Endothelial cell of umbilical vein (primary cell): ENCODE results near the gene STX8. TPM values are rescaled to one million over a fixed set of nuclear protein-coding genes. Genes with fewer than 3 reads are reported as not detected.

Source experiments
- BruUV-seq: library from RNA; stranded (reverse); fragments of 400-500 nt; replicated peaks from 2 replicates; lab custom pipeline; 2021; lab: Mats Ljungman, UMichigan
- CTCF ChIA-PET: fragments of 300-600, 350-600 bp; sonication (Branson Sonifier 250); formaldehyde crosslinking; loops from one replicate; lab custom pipeline; 2021; ENCODE audit warnings: antibody characterized with exemption, inconsistent platforms; lab: Charles Lee
- POLR2A ChIA-PET: fragments of 300-600, 350-600 bp; sonication (Branson Sonifier 250); formaldehyde crosslinking; loops from one replicate; lab custom pipeline; 2021; ENCODE audit warnings: antibody characterized with exemption, inconsistent platforms; lab: Charles Lee
- DNase-seq: peaks from one replicate; pipeline ENCODE4 v3.0.0-alpha.2; 2011; ENCODE audit warnings: low read depth, low spot score
- FAIRE-seq: peaks from 2 replicates; lab custom pipeline; 2011; peaks lifted over from hg19 to GRCh38; lab: Jason Lieb, UNC
- H2AFZ ChIP-seq: 2 replicates; pipeline ENCODE4 v1.6.0; 2012; ENCODE audit warnings: low read depth, low read length, control low read depth, inconsistent platforms
- H3K27ac ChIP-seq: 2 replicates; pipeline ENCODE4 v1.5.1; 2011; ENCODE audit warnings: low read depth, mild to moderate bottlenecking, control low read depth, low read length, moderate library complexity; ENCODE audit not compliant: insufficient read depth
- H3K27me3 ChIP-seq, 2 experiments: 2 replicates each; pipeline versions ENCODE4 v1.6.0 to v1.6.1; 2011; ENCODE audit warnings: low read length in 2 of 2, mixed read lengths in 1 of 2; ENCODE audit not compliant: control insufficient read depth in 2 of 2, insufficient read depth in 2 of 2
- H3K36me3 ChIP-seq, 2 experiments: 2 replicates in 1 of 2; 3 replicates in 1 of 2; pipeline ENCODE4 v1.5.1; 2011; ENCODE audit warnings: low read length in 2 of 2, mild to moderate bottlenecking in 1 of 2, moderate library complexity in 1 of 2; ENCODE audit not compliant: control insufficient read depth in 2 of 2, insufficient read depth in 2 of 2; ENCODE audit errors: extremely low read depth in 1 of 2
- H3K4me1 ChIP-seq: 3 replicates; pipeline ENCODE4 v1.5.1; 2011; ENCODE audit warnings: mild to moderate bottlenecking, low read length; ENCODE audit not compliant: control insufficient read depth, insufficient read depth; ENCODE audit errors: extremely low read depth
- H3K4me2 ChIP-seq: 2 replicates; pipeline ENCODE4 v1.6.1; 2011; ENCODE audit warnings: low read length, control low read depth, mixed read lengths; ENCODE audit not compliant: insufficient read depth
- H3K4me3 ChIP-seq, 3 experiments: fragments of 200-600 bp in 1 of 3; sonication (generic), shearing (Covaris generic) in 1 of 3; replicated peaks in 1 of 3; 2 replicates each; pipeline ENCODE4 v1.5.1; 2011 to 2016; ENCODE audit warnings: control low read depth in 3 of 3, low read length in 3 of 3, mild to moderate bottlenecking in 2 of 3, inconsistent platforms in 1 of 3, low read depth in 1 of 3, moderate library complexity in 1 of 3; ENCODE audit not compliant: insufficient read depth in 1 of 3
- H3K79me2 ChIP-seq: 2 replicates; pipeline ENCODE4 v1.6.0; 2012; ENCODE audit warnings: low read length, inconsistent platforms; ENCODE audit not compliant: control insufficient read depth, insufficient read depth
- H3K9ac ChIP-seq: replicated peaks from 2 replicates; pipeline ENCODE3; 2011; ENCODE audit warnings: low read length, control low read depth; ENCODE audit not compliant: insufficient read depth; ENCODE audit errors: extremely low read depth
- H3K9me1 ChIP-seq: replicated peaks from 3 replicates; pipeline ENCODE4 v1.6.0; 2011; ENCODE audit warnings: mild to moderate bottlenecking, low read length; ENCODE audit not compliant: control insufficient read depth, insufficient read depth; ENCODE audit errors: extremely low read depth
- H3K9me3 ChIP-seq: replicated peaks from 2 replicates; pipeline ENCODE4 v1.5.1; 2012; ENCODE audit warnings: low read length, inconsistent platforms; ENCODE audit not compliant: control insufficient read depth, insufficient read depth
- H4K20me1 ChIP-seq: replicated peaks from 2 replicates; pipeline ENCODE3; 2011; ENCODE audit warnings: mild to moderate bottlenecking, low read length; ENCODE audit not compliant: control insufficient read depth, insufficient read depth; ENCODE audit errors: extremely low read depth
- EZH2 ChIP-seq: IDR thresholded peaks from 2 replicates; pipeline ENCODE4 v1.6.1; 2012; ENCODE audit warnings: borderline replicate concordance, low read depth, mild to moderate bottlenecking, moderate library complexity, low read length, inconsistent platforms; ENCODE audit not compliant: severe bottlenecking
- FOS ChIP-seq: IDR thresholded peaks from 2 replicates; pipeline ENCODE4 v1.6.1; 2011; ENCODE audit warnings: mild to moderate bottlenecking, low read length, moderate library complexity, borderline replicate concordance; ENCODE audit not compliant: insufficient read depth
- GATA2 ChIP-seq: IDR thresholded peaks from 2 replicates; pipeline ENCODE4 v1.7.0; 2011; ENCODE audit warnings: low read depth, mild to moderate bottlenecking, moderate library complexity, mixed read lengths, low read length; ENCODE audit not compliant: insufficient read length, insufficient read depth
- JUN ChIP-seq: IDR thresholded peaks from 2 replicates; pipeline ENCODE4 v1.6.1; 2011; ENCODE audit warnings: borderline replicate concordance, low read depth; ENCODE audit not compliant: insufficient read length, insufficient read depth
- MYC ChIP-seq: IDR thresholded peaks from one replicate; pipeline ENCODE4 v1.6.1; 2011; ENCODE audit warnings: mild to moderate bottlenecking, low read depth, low read length
- POLR2A ChIP-seq: IDR thresholded peaks from 2 replicates; pipeline ENCODE4 v1.6.1; 2012; ENCODE audit warnings: low read depth, mild to moderate bottlenecking, control low read depth, low read length
- POLR2AphosphoS5 ChIP-seq: IDR thresholded peaks from 2 replicates; pipeline ENCODE4 v1.6.1; 2012; ENCODE audit warnings: low read depth, mild to moderate bottlenecking, control low read depth, low read length, moderate library complexity; ENCODE audit not compliant: insufficient read depth
- dilution Hi-C: fragments of 300-500 bp; cut with MboI; formaldehyde crosslinking; loops from one replicate; pipeline ENCODE4 v1.15.0; 2019; ENCODE audit warnings: low sequenced_read_pairs; ENCODE audit not compliant: extremely low pct_ligation_motif_present
- intact Hi-C: fragments of 100-400 bp; cut with micrococcal nuclease; formaldehyde crosslinking; loops from one replicate; pipeline ENCODE4 v1.10.0; 2022
- polyA plus RNA-seq, 4 experiments: library from polyadenylated mRNA; depleted of rRNA in 3 of 4; stranded (reverse) in 3 of 4; unstranded in 1 of 4; fragments of >200 nt; gene quantifications; 2 replicates each; pipeline versions ENCODE4 v1.2.1 to v1.2.3, GENCODE V29; 2011 to 2012; ENCODE audit warnings: missing spikeins in 1 of 4
- total RNA-seq: library from RNA; stranded (reverse); gene quantifications from 2 replicates; pipeline ENCODE4 v1.2.3, GENCODE V29; 2021
- TF ChIP-seq, protein P1 (sequence below): IDR thresholded peaks from 2 replicates; pipeline ENCODE4 v1.6.1; 2011; ENCODE audit not compliant: insufficient read depth, insufficient read length
- TF ChIP-seq, protein P2 (sequence below), 2 donors: IDR thresholded peaks; 1 replicate in 1 of 2; 2 replicates in 1 of 2; pipeline ENCODE4 v1.5.1; 2011; ENCODE audit warnings: low read length in 2 of 2, mild to moderate bottlenecking in 2 of 2, moderate library complexity in 2 of 2, control low read depth in 1 of 2, inconsistent platforms in 1 of 2, low read depth in 1 of 2; ENCODE audit not compliant: insufficient read depth in 1 of 2; ENCODE audit errors: extremely low read depth in 1 of 2

Gene STX8
- total and polyA plus RNA-seq, 2 donors (not counting 3 experiments of a cell fraction or from before 2014, with no cell fraction given), result 25.9 to 67.3 TPM

- Histone ChIP-seq H4K20me1 (no peaks in the 10 kb centered on the region), H3K9me3 (no peaks in the 10 kb centered on the region), H3K9me1 (no peaks in the 10 kb centered on the region), H3K4me2 (no peak overlapping the region), H3K4me3 (no peak overlapping the region), H3K27ac (no peak overlapping the region), H3K9ac (no peak overlapping the region), H2AFZ (no peak overlapping the region), H3K36me3 (no peaks in the 10 kb centered on the region), H3K79me2 (no peaks in the 10 kb centered on the region), H3K27me3 (no peaks in the 10 kb centered on the region), H3K4me1 (no peaks in the 10 kb centered on the region)
- CTCF ChIA-PET, result no interaction called here
- no TSS peak for BruUV-seq
- POLR2A ChIA-PET, result no interaction called here
- dilution Hi-C loops, result no loop called here
- no peak for DNase-seq
- no peak for FAIRE-seq
- intact Hi-C loops, result no loop called here
- no peak for TF ChIP-seq MYC
- TF ChIP-seq, protein P1, sequence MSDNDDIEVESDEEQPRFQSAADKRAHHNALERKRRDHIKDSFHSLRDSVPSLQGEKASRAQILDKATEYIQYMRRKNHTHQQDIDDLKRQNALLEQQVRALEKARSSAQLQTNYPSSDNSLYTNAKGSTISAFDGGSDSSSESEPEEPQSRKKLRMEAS, result no peak
- TF ChIP-seq EZH2, result no peak
- TF ChIP-seq GATA2, result no peak
- no peak for TF ChIP-seq FOS
- TF ChIP-seq, protein P2, sequence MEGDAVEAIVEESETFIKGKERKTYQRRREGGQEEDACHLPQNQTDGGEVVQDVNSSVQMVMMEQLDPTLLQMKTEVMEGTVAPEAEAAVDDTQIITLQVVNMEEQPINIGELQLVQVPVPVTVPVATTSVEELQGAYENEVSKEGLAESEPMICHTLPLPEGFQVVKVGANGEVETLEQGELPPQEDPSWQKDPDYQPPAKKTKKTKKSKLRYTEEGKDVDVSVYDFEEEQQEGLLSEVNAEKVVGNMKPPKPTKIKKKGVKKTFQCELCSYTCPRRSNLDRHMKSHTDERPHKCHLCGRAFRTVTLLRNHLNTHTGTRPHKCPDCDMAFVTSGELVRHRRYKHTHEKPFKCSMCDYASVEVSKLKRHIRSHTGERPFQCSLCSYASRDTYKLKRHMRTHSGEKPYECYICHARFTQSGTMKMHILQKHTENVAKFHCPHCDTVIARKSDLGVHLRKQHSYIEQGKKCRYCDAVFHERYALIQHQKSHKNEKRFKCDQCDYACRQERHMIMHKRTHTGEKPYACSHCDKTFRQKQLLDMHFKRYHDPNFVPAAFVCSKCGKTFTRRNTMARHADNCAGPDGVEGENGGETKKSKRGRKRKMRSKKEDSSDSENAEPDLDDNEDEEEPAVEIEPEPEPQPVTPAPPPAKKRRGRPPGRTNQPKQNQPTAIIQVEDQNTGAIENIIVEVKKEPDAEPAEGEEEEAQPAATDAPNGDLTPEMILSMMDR (IDR thresholded peaks at IDR 0.05; ENCODE audit: extremely low read depth in 1 of 2, insufficient read depth in 1 of 2, low read depth in 1 of 2, low read length in 2 of 2), result no peak
- TF ChIP-seq POLR2A, result no peak
- no peak for TF ChIP-seq JUN
- TF ChIP-seq POLR2AphosphoS5, result no peak
These were observed 36.4 kb upstream of the STX8 start for GRCh38 chr17:9612006-9612405.
